Panc1 (cell line): ENCODE measurements around the gene MAP3K13.

Source experiments
- POLR2AphosphoS5 ChIP-seq: IDR thresholded peaks from 2 replicates; pipeline ENCODE4 v1.6.1; 2012; ENCODE audit warnings: mild to moderate bottlenecking, low read depth, low read length, moderate library complexity
- SIN3A ChIP-seq: IDR thresholded peaks from 2 replicates; pipeline ENCODE4 v1.6.1; 2012; ENCODE audit warnings: low read depth, mild to moderate bottlenecking, low read length, moderate library complexity, borderline replicate concordance; ENCODE audit not compliant: insufficient read depth
- TCF7L2 ChIP-seq: IDR thresholded peaks from 2 replicates; pipeline ENCODE4 v1.6.1; 2011; ENCODE audit warnings: mild to moderate bottlenecking, low read depth, low read length, inconsistent platforms
- TF ChIP-seq, protein P1 (sequence below): fragments of 450-650 bp; IDR thresholded peaks from 2 replicates; pipeline ENCODE4 v1.5.1; 2017; ENCODE audit warnings: mild to moderate bottlenecking
- TF ChIP-seq, protein P2 (sequence below), 2 experiments: IDR thresholded peaks; 2 replicates each; pipeline ENCODE4 v1.6.1; 2011 to 2012; ENCODE audit warnings: low read depth in 2 of 2, control low read depth in 1 of 2, low read length in 1 of 2, mild to moderate bottlenecking in 1 of 2, moderate library complexity in 1 of 2; ENCODE audit not compliant: insufficient read depth in 1 of 2

- TF ChIP-seq, protein P1, sequence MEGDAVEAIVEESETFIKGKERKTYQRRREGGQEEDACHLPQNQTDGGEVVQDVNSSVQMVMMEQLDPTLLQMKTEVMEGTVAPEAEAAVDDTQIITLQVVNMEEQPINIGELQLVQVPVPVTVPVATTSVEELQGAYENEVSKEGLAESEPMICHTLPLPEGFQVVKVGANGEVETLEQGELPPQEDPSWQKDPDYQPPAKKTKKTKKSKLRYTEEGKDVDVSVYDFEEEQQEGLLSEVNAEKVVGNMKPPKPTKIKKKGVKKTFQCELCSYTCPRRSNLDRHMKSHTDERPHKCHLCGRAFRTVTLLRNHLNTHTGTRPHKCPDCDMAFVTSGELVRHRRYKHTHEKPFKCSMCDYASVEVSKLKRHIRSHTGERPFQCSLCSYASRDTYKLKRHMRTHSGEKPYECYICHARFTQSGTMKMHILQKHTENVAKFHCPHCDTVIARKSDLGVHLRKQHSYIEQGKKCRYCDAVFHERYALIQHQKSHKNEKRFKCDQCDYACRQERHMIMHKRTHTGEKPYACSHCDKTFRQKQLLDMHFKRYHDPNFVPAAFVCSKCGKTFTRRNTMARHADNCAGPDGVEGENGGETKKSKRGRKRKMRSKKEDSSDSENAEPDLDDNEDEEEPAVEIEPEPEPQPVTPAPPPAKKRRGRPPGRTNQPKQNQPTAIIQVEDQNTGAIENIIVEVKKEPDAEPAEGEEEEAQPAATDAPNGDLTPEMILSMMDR: no peak
- no peak for TF ChIP-seq POLR2AphosphoS5
- TF ChIP-seq, protein P2, sequence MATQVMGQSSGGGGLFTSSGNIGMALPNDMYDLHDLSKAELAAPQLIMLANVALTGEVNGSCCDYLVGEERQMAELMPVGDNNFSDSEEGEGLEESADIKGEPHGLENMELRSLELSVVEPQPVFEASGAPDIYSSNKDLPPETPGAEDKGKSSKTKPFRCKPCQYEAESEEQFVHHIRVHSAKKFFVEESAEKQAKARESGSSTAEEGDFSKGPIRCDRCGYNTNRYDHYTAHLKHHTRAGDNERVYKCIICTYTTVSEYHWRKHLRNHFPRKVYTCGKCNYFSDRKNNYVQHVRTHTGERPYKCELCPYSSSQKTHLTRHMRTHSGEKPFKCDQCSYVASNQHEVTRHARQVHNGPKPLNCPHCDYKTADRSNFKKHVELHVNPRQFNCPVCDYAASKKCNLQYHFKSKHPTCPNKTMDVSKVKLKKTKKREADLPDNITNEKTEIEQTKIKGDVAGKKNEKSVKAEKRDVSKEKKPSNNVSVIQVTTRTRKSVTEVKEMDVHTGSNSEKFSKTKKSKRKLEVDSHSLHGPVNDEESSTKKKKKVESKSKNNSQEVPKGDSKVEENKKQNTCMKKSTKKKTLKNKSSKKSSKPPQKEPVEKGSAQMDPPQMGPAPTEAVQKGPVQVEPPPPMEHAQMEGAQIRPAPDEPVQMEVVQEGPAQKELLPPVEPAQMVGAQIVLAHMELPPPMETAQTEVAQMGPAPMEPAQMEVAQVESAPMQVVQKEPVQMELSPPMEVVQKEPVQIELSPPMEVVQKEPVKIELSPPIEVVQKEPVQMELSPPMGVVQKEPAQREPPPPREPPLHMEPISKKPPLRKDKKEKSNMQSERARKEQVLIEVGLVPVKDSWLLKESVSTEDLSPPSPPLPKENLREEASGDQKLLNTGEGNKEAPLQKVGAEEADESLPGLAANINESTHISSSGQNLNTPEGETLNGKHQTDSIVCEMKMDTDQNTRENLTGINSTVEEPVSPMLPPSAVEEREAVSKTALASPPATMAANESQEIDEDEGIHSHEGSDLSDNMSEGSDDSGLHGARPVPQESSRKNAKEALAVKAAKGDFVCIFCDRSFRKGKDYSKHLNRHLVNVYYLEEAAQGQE (IDR thresholded peaks at IDR 0.05; ENCODE audit: insufficient read depth in 1 of 2, low read depth in 2 of 2, low read length in 1 of 2): no peak
- no peak for TF ChIP-seq TCF7L2
- TF ChIP-seq SIN3A: no peak
Measured at GRCh38 chr3:185484296-185484695, 121.4 kb downstream of the MAP3K13 start.
